Measurements from ENCODE around the gene LRPPRC. TPM values are rescaled to one million over a fixed set of nuclear protein-coding genes. Genes with fewer than 3 reads are reported as not detected.

LRPPRC gene
- total and polyA plus RNA-seq, 10 of the 15 experiments (the other 5 are each of a cell fraction or from before 2014, with no cell fraction given): 34.1 to 152 (median 97.0) TPM

DNA sequence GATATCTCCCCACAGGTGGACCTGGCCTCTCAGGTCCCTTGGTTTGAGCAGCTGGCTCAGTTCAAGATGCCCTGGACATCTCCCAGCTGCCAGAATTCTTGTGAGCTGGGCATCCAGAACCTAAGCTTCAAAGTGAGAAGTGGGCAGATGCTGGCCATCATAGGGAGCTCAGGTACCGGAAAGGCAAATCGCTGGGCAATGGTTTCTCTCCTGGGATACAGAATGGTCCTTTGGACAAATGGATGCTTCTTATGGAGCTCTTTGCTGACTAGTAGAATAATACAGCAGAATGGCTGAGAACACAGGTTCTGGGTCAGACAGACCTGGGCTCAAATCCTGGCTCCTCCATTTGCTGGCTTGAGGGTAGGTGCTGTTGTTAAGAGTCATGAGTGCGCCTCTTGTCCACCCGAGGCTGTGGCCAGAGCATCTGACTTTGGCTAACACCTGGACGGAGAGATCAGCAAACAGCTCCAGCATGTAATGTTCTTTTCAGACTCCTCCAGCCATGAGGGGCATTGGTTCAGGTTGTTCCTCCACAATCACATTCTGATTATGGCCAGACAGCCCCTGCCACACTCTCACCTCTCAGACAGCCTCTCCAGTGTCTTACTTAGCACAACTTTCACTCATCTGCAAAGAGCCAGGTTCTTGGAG, 149.5 kb downstream of the LRPPRC start (continued):
- TF ChIP-seq, protein P1, sequence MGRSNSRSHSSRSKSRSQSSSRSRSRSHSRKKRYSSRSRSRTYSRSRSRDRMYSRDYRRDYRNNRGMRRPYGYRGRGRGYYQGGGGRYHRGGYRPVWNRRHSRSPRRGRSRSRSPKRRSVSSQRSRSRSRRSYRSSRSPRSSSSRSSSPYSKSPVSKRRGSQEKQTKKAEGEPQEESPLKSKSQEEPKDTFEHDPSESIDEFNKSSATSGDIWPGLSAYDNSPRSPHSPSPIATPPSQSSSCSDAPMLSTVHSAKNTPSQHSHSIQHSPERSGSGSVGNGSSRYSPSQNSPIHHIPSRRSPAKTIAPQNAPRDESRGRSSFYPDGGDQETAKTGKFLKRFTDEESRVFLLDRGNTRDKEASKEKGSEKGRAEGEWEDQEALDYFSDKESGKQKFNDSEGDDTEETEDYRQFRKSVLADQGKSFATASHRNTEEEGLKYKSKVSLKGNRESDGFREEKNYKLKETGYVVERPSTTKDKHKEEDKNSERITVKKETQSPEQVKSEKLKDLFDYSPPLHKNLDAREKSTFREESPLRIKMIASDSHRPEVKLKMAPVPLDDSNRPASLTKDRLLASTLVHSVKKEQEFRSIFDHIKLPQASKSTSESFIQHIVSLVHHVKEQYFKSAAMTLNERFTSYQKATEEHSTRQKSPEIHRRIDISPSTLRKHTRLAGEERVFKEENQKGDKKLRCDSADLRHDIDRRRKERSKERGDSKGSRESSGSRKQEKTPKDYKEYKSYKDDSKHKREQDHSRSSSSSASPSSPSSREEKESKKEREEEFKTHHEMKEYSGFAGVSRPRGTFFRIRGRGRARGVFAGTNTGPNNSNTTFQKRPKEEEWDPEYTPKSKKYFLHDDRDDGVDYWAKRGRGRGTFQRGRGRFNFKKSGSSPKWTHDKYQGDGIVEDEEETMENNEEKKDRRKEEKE (IDR thresholded peaks at IDR 0.05): no peak
- TF ChIP-seq STAT1 (conservative IDR thresholded peaks at IDR 0.05) (no peak), MTA3 (IDR thresholded peaks at IDR 0.05; ENCODE audit: borderline replicate concordance, low read length) (no peak), RUNX3 (IDR thresholded peaks at IDR 0.05; ENCODE audit: low read length) (no peak)
- TF ChIP-seq, protein P2, sequence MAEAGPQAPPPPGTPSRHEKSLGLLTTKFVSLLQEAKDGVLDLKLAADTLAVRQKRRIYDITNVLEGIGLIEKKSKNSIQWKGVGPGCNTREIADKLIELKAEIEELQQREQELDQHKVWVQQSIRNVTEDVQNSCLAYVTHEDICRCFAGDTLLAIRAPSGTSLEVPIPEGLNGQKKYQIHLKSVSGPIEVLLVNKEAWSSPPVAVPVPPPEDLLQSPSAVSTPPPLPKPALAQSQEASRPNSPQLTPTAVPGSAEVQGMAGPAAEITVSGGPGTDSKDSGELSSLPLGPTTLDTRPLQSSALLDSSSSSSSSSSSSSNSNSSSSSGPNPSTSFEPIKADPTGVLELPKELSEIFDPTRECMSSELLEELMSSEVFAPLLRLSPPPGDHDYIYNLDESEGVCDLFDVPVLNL (IDR thresholded peaks at IDR 0.05; ENCODE audit: low read depth, low read length): no peak

DNA sequence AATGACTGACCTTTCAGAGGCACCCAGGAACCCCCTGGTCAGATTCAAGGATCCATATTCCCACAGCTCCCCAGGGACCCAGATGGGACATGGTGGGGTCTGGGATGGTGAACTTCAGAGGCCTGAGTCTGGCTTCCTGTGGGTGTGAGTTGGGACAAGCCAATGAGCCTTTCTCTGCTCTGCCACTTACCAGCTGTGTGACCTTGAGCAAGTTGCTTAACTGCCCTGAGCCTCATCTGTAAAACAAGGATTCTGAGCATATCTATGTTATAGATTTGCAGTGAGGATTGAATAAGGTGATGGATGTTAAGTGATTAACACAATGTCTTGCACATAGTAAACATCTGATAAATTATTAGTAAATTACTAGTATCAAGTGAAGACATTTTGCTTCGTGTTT, 150.6 kb downstream of the LRPPRC start:
- Histone ChIP-seq H3K27ac (ENCODE audit: control insufficient read depth, insufficient read depth) (no peak overlapping the region), H3K4me3 (no peak overlapping the region), H3K9me3 (replicated peaks; ENCODE audit: control insufficient read depth, insufficient read depth, low read length) (no peaks in the 10 kb centered on the region), H3K27me3 (replicated peaks in 1 of 2; ENCODE audit: control insufficient read depth in 2 of 2, insufficient read depth in 2 of 2, low read length in 1 of 2) (peaks cover 3 to 4% of the 10 kb centered on the region in 2 experiments; a peak in 2 of 4 replicates), H2AFZ (ENCODE audit: control insufficient read depth, low read depth, low read length) (no peak overlapping the region), H3K9ac (ENCODE audit: control insufficient read depth, insufficient read depth, low read length) (no peak overlapping the region), H3K36me3 (ENCODE audit: control insufficient read depth in 2 of 2, insufficient read depth in 2 of 2, low read length in 1 of 2) (no peaks in the 10 kb centered on the region), H3K4me2 (ENCODE audit: control insufficient read depth, insufficient read depth) (no peak overlapping the region), H3K4me1 (ENCODE audit: control insufficient read depth, insufficient read depth, low read length) (no peaks in the 10 kb centered on the region), H3K79me2 (ENCODE audit: control insufficient read depth, insufficient read depth, low read length) (no peaks in the 10 kb centered on the region), H4K20me1 (ENCODE audit: control insufficient read depth, insufficient read depth) (no peaks in the 10 kb centered on the region)
- ChIA-PET POLR2A (interaction anchor here (0.5 kb wide), 1 partner anchor 449 kb away, joined by 3 read pairs; no protein-coding TSS in a partner anchor), SMC1A (ENCODE audit: uncharacterized antibody, unreplicated experiment) (no interaction called here), RAD21 (ENCODE audit: unreplicated experiment) (no interaction called here), CTCF (no interaction called here)
- in situ Hi-C loops (cut with MboI): no loop called here
- WGBS (ENCODE audit: insufficient coverage, insufficient replicate concordance, low lambda C conversion rate, missing lambda C conversion rate): 4% methylated on average over 1 of the region's 1 CpG
- ATAC-seq (no peak), FAIRE-seq (no peak), DNase-seq (ENCODE audit: low read depth, low spot score) (no peak)
- TF ChIP-seq STAT1 (conservative IDR thresholded peaks at IDR 0.05): no peak
- no peak for TF ChIP-seq SMC3 (IDR thresholded peaks at IDR 0.05; ENCODE audit: borderline replicate concordance, low read length)
- TF ChIP-seq KLF5 (IDR thresholded peaks at IDR 0.05; ENCODE audit: partially characterized antibody): no peak
- TF ChIP-seq TARDBP (IDR thresholded peaks at IDR 0.05; ENCODE audit: borderline replicate concordance): no peak
- no peak for TF ChIP-seq SIX5 (IDR thresholded peaks at IDR 0.05; ENCODE audit: low read depth, low read length, severe bottlenecking)
- TF ChIP-seq, protein P3, sequence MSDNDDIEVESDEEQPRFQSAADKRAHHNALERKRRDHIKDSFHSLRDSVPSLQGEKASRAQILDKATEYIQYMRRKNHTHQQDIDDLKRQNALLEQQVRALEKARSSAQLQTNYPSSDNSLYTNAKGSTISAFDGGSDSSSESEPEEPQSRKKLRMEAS (IDR thresholded peaks at IDR 0.05; ENCODE audit: low read depth, low read length): no peak
- no TSS peak for BruUV-seq (replicated peaks)
- intact Hi-C loops (cut with micrococcal nuclease; ENCODE audit: unreplicated experiment): no loop called here
